Stimulated activated CD4-positive, alpha-beta T cell treated with anti-CD3 and anti-CD28 coated beads, Interleukin-1b, Interleukin-23, amount 100 ng/mL, for 4 hours (primary cell): ENCODE measurements around the gene ARL5C.

Experiments used
- DNase-seq, 2 donors: peaks; one replicate each; pipeline ENCODE4 v3.0.0-alpha.2; 2020; ENCODE audit warnings: low read depth in 2 of 2

Gene ARL5C

DNA sequence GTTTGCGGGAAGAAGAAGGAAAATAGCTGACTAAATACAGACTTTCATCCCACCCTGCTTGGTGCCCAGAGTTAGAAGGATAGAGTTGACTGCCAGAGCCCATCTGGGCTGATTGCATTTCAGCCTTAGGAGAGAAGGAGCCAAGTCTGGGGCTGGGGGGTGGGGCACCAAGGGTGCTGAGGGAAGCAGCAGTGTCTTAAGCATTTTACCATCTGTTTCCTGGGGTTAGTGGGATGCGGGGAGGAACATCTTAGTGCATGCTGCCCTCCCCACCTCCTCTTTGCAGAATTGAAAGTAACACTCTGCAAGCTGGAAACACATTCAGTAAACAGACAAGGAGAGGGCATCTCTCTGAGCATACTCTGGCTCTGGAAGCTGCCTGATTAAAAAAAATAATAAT lies 1.5 kb upstream of the ARL5C start:
- DNase-seq = no peak

DNA sequence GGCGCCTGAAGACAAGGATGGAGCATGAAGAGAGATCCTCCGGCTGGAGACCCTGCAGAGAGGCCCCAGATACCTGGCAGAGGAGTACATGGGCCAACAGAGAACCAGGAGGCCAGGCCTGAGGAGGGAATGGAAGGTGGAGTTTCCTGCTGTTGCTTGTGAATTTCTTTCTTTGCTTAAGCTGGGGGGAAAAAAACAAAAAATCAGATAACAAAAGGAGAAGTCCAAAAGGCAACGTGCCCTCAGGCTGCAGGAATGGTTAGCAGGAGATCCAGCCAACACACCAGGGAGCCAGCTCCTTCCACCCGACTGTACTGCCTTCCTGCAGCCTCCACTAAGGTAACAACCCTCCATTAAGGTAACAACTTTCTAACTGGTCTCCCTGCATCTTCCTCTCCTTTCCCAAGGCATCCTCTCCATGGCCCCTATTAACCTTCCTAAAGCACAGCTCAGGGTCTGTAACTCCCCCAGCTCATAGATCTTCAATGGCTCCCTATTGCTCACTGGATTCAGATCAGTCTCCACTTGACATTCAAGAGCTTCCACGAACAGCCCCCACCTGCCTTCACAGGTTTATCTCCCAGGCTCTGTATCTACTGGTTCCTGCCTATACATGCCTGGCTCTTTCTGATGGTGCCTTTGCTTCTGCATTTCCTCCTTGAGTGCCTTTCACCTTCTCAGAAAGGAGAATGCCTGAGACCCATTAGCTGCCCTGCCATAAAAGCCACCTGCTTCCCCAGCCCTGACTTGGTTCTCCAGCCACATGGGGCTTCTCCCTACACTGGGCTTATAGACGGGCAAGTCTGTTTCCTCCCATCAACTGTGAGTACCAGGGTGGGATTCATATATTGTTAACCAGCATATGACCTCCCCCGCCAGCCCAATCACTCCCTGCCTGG lies 725 bp upstream of the ARL5C start:
- DNase-seq = no peak

DNA sequence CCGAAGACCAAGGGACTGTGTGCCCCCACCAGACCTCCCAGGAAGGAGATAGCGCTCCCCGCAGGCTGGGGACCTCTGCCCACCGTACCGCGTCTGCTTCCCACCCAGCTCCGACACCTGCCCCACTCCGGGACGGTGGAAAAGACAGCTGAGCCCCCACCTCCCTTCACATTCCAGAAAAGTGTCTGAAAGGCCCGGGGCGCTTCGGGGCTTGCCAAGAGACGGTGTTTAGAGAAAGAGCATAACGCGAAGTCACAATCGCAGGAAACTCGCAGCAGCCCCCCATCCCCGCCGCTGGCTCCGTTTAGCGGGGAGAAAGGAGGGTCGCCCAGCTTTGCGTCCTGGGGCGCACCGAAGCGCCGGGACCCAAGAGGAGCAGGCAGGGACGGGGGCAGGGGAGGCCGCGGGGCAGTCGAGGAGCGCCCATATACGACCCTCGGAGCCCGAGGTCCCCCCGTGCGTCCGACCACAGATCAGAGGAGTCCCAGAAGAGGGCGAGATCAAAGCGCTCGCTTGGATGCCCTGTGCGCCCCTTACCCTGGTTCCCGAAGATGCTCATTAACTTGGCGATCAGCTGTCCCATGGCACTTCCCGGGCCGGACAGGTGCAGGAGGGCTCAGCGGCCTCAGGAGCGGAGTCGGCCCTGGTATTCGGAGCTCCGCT lies 652 bp downstream of the ARL5C start:
- no peak for DNase-seq

DNA sequence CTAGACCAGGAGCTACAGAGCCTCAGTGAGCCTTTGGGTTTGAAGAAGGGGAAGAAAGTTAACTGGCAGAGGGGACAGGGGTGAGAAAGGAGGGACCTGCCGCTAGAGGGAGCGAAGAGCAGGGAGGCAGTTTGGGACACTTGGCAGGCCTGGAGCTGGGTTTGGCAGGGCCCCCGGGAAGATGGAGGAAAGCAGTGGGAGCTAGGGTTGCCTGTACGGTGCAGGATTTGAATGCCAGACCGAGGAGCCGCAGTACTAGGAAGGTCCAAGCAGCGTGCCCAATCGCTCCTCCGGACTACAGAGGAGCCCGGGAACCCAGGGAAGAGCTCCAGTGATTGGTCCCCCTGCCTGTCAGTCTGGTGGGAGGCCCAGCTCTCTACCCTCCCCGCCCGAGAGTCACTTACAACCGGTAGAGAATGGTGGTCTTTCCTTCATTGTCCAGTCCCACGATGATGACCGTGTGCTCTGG lies 1.3 kb downstream of the ARL5C start:
- DNase-seq = peak; percentile 56 to 65

DNA sequence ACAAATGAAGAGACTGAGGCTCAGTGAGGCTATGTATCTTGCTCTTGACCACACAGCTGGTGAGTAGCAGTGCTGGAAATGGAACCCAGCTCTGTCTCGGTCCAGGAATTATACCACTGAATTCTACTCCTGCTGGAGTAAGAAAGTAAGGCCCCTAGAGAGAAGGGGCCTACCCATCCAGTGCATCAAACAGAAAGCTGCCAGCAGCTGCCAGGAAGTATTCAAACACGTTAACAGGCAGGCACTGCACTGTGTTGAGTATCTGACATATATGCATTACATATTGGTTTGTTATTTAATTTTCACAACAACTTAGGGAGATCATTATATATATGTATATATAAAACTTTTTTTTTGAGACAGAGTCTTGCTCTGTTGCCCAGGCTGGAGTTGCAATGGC lies 4.0 kb downstream of the ARL5C start:
- no peak for DNase-seq

DNA sequence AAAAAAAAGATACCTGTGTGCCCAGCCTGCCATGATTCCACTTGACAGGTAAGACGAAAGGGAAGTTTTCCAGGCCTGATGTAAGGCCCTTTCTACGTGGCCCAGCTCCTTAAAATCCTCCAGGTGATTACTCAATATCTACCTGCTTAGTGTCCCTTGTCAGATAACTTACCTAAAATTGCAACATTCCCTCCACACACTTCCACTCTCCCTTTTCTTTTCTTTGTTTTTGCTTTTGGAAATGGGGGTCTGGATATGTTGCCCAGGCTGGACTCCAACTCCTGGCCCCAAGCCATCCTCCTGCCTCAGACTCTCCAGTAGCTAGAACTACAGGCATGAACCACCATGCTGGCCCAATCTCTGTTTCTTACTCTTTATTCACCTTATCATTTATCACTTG lies 7.3 kb downstream of the ARL5C start:
- no peak for DNase-seq

DNA sequence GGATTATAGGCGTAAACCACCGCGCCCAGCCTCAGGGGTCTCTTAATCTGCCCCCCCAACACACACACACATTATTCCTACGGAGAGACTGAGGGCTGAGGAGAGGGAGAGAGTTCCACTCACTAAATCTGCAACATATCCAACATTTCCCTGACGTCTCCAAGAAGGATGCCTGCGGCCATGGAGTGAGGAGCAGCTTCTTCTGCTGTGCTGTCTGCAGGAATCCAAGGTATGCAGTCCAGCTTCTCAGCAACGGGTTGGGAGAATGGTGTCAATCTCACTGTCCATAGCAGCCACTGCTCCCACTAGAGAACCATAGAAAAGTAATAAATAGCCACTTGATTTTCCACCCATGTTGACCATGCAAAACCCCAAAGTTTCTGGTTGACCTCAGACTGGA lies 9.5 kb downstream of the ARL5C start:
- DNase-seq = no peak

DNA sequence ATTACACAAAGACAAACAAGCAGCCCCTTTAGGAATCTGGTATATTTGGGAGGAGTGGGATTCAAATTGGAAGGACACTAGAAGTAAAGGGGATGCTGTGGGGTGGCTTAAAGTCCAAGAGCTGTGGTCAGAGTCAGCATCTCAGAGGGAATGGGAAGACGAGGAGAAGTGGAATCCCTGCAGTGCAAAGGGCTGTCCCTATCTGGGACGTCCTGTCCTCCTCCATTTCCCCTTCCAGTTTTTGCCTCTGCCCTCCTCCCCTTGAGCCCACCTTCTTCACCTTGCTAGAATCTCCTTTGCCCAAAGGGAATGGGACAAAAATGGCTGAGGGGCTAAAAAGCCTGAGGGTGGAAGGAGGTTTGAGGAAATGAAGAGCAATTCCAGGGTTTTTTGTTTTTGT lies 10.3 kb downstream of the ARL5C start:
- no peak for DNase-seq

DNA sequence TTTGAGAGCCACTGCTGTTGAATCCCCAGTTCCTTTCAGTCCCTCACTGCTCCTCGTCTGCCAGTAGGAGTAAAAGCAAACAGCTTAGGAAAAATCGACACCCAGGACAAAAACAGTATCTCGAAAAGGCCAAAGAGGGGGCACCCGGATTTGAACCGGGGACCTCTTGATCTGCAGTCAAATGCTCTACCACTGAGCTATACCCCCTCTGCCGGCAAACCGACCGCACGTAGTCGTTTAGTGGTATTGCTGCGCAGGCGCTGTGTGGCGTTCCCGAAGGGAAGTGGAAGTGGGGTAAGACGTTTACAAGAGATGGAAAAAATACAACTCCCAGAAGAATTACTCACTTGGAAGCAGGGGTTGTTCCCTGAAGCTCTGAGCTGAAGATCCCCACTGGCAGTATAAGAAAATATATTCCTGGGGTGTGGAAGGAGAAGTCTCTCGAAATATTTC lies 12.3 kb downstream of the ARL5C start:
- DNase-seq = peak; percentile 91 to 97

DNA sequence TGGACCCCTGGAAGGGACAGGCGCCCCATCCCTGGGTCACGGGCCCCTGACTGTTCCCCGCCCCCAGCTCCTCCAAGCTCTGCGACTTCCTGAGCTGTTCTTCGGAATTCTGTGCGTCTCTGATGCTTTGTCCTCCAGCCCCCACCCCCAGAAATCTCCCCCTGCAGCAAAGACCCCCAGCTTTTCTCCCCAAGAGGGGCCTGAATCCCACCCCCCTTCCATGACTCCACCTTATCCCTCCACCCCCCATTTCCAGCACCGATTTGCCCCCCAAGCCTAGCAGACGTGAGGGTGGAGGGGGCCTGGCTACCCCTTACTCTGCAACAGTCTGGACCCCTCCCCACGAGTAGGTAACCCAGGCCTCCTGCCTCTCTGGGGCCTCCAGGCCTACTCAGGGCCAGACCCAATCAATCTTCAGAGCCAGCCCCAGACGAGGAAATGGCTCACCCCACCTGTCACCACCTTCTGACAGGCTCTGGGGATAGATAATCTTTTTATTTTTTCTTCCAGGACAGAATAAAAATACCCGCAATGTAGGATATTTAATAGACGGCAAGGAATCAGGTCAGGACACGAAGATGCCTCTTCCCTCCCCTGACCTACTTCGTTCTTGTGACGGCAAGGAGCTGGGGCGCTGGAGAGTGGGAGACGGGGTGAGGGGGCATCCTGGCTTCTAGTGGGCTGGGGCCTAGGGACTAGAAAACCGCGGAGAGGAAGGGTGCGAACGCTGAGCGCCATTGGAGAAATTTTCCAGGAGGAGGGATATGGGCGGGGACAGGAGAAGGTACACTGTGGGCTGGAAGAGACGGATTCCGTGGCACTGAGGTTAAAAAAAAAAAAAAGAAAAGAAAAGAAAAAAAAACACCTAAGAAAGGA lies 13.8 kb downstream of the ARL5C start:
- DNase-seq = no peak

DNA sequence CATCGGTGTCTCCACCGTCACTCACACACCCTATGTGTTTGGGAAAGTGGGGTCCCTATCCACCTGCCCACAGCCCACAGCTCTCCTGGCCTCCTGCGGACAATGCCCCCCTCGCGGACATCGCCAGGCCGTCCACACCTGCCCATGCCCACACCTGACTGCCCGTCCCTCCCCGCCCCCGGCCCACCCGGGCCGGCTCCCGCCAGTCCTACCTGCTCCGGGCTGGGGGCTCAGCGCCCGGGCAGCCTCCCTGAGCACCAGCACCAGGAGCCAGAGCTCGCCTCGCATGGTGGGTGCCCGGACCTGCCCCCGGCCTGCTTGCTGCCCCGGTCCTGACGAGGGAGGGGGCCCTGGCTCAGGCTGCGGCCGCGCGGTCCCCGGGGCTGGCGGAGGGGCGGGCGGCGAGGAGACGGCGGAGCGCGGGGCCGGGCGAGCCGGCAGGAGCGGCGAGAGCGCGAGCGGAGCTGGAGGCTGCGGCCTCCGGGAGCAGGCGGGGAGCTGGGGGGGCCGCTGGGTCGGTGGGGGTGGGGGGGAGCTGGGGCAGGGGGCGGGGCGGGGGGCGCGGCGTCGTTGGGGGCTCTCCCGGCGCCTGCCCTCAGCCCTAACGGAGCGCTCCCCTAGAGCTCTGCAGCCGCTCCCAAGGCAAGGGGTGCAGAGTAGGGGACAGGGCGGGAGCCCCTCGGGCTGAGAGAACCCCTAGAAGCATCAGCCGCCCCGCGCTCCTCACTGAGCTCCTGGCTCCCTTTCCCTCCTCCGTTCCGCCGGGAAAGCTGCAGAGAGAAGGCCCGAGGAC lies 14.6 kb downstream of the ARL5C start, which contains the start of gene PLXDC1:
PLXDC1 (minus strand) TSS at position 488 of the 793 bp plus-strand sequence; CDS start at position 288, 200 bp downstream.
- no peak for DNase-seq

DNA sequence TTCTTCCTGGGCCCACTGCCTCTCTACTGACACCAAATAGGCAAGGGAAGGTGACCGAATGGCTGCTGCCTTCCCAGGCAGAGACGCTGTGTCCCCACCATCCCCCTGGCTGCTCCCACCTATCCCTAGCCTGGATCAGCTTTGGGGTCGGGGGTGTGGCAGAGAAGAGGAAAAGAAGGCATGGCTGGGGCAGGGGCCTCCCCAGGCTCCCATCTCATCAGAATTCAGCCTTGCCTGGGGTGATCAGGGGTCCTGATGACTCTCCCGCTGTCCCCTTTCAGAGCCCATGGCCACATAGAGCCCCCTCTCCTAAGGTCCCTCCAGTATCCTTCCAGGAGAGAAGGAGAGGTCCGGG lies 15.2 kb downstream of the ARL5C start:
- no peak for DNase-seq

DNA sequence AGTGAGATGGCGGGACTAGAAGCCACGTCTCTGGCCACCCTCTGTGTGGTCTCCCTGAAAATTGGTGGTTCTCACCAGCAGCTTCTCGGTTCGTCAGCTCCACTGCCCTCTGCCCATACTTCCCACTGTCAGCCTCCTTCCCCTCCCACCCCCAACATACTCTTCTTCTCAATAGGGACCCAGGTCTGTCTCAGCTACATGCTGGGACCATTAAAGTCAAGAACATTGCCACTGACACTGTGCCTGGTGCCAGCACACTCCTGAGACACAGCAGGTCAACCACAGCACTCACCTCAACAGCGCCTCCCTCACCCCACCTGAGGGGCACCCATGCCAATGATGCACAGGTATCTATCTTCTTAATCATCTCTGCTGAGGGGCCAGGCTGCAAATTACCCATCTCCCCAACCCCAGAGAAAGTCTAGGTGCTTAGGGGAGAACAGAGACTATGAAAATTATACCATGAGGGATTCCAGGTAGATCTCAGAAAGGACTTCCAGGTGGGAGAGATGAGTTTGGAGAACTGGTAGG lies 15.8 kb downstream of the ARL5C start:
- no peak for DNase-seq

DNA sequence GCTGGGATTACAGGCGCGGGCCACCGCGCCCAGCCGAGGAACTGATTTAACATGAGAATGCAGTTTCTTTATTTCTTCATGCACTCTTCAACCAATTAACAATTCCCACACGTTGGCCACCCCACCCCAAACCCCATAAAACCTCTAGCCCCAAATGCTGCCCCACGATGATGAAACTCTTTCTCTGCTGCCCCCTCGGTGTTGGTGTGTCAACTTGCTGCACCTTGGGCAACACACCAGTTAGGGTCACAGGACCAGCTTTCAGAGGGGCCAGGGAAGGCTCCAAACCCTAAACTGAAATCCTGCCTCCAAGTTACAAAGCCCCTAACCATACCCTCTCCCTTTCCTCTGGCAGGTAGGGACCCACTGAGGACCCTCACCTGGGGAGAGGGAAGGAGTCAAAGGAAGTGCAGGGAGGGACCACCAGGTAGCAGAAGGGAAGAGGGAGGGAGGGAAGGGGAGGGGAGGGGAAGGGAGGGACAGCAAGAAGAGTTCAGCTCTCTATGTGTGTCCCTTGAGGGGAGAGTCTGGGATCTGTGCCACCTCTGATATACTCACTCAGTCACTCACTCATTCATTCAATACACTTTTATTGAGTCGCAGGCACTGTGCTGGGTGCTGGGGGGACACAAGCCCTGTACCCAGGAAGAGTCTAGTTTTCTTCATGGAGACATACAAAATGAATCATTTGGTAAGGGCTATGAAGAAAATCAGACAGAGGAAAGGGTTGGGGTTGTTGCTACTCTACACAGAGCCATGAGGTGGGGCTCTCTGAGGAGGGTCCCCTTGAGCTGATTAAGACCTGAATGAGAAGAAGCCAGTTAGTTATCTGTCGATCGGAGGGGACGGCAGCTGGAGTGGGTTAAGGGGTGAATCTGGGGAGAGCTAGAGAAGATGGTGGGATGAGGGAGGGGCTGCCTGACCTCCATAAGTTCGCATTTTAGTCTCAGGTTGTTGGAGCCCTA lies 18.5 kb downstream of the ARL5C start:
- no peak for DNase-seq

DNA sequence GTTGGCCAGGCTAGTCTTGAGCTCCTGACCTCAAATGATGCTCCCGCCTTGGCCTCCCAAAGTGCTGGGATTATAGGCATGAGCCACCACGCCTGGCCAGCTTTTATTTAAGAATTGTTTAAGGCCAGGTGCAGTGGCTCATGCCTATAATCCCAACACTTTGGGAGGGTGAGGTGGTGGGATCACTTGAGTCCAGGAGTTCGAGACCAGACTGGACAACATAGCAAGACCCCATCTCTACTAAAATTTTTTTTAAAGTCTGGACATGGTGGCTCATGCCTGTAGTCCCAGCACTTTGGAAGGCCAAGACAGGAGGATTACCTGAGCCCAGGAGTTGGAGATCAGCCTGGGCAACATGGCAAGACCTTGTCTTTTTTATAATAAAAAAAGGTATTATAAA lies 19.7 kb downstream of the ARL5C start:
- no peak for DNase-seq

DNA sequence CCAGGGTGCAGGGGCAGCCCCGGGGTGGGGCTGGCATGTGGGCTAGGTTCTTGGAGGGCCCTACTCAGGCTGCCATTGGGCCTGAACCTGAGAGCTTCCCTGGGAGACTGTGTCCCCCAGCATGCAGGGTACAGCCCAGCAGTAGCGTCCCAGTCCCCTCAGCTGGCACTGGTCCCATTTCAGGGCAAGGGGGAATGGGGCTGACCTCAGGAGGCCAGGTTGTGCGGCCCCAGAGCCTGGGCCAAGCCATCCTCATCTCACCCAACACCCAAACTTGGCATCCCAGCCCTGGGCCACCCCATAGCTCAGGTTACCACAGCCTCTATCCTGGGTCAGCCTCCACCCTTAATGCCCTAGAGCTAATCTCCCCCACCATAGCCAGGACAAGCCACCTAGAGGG lies 20.8 kb downstream of the ARL5C start:
- DNase-seq = no peak

DNA sequence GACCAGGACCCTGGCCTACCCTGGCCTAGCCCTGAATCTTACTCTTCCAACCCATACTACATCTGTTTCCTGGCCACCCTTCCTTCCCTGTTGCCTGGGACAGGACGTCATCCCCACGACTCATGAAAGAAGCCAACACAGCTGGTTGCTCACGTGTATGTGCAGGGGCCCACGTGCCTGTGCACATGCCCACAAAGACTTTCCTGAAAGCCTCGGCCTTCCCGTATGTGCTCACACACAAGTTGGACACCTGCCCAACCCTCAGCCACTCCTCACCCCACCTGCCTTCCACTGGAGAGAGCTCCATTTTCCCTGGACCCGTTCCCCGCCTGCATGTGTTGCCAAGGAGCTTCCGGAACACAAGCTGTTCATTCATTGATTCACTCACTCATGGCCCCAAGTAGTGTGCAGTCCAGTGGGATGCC lies 21.5 kb downstream of the ARL5C start:
- DNase-seq = no peak

DNA sequence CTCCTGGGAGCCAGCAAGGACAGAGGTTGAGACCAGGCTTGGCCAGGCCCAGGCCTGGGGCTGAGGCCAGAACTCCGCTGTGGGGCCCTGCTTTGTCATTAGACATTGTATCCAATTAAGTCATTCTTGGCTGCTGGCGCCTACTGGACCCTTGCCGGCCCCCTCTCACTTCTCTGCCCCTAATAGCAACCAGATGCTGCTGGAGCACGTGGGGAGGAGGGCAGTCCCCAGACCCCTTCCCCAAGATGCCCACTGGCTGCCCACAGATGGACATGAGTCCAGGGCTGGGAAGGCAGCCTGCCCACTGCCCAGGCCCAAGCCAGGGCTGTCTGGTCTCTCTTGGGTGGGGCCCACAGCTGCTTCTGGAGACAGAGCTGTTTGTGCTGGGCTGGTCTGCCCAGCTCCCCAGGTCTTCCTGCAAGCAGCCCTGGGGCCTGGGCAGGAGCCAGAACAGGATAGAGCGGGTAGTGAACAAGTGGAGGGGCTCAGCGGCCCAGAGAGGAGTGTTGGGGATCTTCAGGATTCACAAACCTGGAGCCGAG lies 22.3 kb downstream of the ARL5C start:
- DNase-seq = no peak

DNA sequence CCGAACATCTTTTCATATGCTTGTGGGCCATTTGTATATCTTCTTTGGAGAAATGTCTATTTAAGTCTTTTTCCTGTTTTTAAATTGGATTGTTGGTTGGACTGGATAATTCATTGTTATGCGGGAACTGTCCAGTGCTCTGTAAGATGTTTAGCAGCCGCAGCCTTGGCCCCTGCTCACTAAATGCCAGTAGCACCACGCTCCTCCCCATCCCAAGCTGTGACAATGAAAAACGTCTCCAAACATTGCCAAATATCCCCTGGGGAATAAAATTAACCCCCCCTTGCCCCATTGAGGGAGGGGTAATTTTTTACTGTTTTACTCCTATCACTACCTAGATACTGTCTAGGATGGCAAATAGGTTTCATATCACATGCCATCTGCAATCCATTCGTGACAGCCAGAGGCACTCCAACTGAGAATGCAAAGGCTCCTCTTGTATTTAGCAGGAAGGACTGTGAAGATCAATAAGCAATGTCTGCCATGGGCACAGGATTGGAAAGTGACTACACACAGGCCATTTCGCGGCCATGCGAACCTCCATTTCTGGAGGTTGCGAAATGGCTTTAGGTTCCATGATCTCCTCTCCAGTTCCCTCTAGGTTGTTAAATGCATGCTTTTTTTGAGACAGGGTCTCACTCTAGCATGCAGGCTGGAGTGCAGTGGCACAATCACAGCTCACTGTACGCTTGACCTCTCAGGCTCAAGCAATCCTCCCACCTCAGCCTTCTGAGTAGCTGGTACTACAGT lies 23.9 kb downstream of the ARL5C start:
- DNase-seq = no peak
